ENCODE data around the gene WDR6. TPM values are rescaled to one million over a fixed set of nuclear protein-coding genes. Genes with fewer than 3 reads are reported as not detected.
"Not testable (repeated sequence)": the region's sequence is repeated elsewhere in the genome, so short reads cannot be mapped to it uniquely, and the experiment has no call there.

The WDR6 gene
- total RNA-seq, 1 donor from 2014 or later = 153 TPM

DNA sequence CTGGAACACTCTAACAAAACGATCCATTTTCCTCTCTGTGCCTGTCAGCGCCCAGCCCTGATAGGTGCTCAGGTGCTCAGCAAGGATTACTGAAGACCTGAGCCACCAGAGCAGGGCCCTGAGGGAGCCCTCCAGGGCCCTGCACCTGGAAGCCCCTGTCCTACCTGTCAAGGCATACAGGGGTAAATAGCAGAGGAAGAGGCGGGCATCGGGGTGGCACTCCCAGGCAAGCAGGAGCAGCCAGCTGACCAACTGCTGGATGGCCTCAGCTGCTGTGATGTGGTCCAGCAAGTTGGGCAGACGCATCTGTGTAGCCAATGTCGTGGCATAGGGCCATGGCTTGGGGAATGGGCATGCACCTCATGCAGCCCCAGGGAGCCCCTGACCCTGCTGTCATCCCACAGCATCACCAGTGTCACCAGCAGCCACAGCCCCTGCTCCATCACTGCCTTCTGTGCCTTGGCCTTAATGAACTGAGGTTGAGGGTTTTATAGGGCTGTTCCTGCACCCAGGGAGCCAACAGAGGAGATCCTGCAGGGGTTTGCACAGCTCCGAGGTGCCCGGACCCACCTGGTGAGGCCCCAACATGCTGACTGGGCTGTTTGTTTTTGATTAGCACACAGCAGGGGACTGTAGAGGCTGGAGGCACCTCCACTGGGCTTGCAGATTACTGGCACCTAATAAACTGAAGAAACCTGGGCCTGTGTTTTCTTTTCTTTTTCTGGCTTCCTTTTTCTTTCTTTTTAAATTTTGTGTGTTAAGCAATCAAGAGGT, 7.9 kb upstream of the WDR6 start:
- no peak overlapping the region for H3K4me3 Mint-ChIP-seq
- peaks cover 11% of the 10 kb centered on the region for H3K4me1 Mint-ChIP-seq
- no peak for DNase-seq
- H3K27me3 Mint-ChIP-seq = no peaks in the 10 kb centered on the region
- H3K9me3 Mint-ChIP-seq = no peaks in the 10 kb centered on the region
- peaks cover 15% of the 10 kb centered on the region for H3K36me3 Mint-ChIP-seq (ENCODE audit: low read depth)
- intact Hi-C loops (cut with micrococcal nuclease) = no loop called here
- no peak overlapping the region for H3K27ac Mint-ChIP-seq

DNA sequence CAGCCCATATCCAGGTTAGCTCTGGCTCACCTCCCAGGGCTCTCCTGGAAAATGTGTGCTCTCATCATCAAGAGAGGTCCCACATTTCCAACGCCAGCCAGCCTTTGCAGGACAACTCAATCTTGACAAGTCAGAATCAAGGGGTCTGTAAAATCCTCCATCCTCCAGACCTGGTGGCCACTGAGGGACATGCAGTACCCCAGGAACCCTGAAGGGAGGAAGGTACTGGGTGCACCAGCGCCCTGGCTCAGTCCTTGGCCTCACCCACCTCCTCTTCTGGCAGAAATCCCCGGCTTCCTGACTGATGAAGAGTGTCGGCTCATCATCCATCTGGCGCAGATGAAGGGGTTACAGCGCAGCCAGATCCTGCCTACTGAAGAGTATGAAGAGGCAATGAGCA, 6.0 kb upstream of the WDR6 start:
- Mint-ChIP-seq H3K36me3 (ENCODE audit: low read depth) (peaks cover 7% of the 10 kb centered on the region), H3K4me3 (no peak overlapping the region), H3K27me3 (no peaks in the 10 kb centered on the region), H3K4me1 (peaks cover 7% of the 10 kb centered on the region), H3K27ac (no peak overlapping the region), H3K9me3 (no peaks in the 10 kb centered on the region)
- intact Hi-C loops (cut with micrococcal nuclease) = no loop called here
- no peak for DNase-seq

DNA sequence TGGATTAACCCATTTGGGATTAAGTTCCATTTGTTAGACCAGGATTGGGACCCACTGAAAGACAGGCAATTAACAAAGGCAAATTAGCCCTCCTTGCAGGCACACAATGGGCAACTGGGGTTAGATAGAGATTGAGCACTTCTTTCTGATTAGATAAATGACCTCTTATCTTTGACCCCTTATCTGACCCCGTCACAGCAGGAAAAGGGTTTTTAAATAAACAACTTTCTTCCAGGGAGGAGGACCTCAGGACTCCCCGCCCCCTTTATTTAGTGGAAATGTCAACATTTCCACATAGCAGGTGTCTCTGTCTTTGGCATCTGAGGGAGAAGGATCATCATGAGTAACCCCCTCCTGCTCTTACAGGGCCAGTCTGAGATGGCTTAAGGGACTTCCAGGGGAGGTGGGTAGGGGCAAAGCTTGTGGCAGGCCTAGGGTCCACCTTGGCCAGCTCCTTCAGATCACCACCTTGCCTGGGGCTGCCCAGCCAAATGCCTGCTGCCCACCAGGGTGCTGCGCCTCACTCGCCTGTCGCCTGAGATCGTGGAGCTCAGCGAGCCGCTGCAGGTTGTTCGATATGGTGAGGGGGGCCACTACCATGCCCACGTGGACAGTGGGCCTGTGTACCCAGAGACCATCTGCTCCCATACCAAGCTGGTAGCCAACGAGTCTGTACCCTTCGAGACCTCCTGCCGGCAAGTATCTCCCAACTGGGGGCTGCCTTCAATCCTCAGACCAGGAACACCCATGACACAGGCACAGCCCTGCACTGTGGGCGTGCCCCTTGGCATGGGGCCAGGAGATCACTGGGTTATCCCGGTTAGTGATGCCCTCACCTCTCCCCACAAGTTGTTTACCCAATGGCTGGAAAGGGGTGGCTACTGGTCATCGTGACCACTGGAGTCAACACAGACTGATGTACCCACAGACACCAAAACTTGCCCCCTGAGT, 2.6 kb upstream of the WDR6 start:
- intact Hi-C loops (cut with micrococcal nuclease) = no loop called here
- H3K9me3 Mint-ChIP-seq = no peaks in the 10 kb centered on the region
- H3K36me3 Mint-ChIP-seq (ENCODE audit: low read depth) = peaks cover 7% of the 10 kb centered on the region

DNA sequence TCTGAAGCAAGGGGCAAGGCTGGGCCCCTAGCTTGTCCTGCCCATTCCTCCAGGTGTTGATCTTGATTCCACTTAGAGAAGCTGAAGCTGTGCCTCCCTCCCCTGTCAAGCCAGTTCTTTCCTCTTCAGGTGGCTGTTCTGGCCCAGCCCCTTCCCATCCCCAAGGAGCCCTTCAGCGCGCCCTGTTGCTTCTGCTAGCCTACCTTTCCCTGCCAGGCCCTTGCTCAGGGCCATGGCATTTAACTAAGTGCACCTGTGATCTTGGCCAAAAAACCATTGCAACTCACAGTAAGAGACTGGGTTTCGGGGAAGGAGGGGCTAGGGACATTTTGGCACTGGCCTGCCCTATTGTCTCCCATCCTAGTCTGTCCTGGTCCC, 1.9 kb upstream of the WDR6 start:
- intact Hi-C loops (cut with micrococcal nuclease) = no loop called here
- Mint-ChIP-seq H3K27me3 (no peaks in the 10 kb centered on the region), H3K9me3 (no peaks in the 10 kb centered on the region), H3K36me3 (ENCODE audit: low read depth) (peaks cover 7% of the 10 kb centered on the region), H3K4me1 (peaks cover 30% of the 10 kb centered on the region), H3K4me3 (no peak overlapping the region), H3K27ac (no peak overlapping the region)
- DNase-seq = no peak

More for the DNA sequence above, 2.6 kb upstream of the WDR6 start:
- no peak for DNase-seq
- Mint-ChIP-seq H3K27ac (no peak overlapping the region), H3K27me3 (no peaks in the 10 kb centered on the region), H3K4me3 (no peak overlapping the region), H3K4me1 (peaks cover 30% of the 10 kb centered on the region)

DNA sequence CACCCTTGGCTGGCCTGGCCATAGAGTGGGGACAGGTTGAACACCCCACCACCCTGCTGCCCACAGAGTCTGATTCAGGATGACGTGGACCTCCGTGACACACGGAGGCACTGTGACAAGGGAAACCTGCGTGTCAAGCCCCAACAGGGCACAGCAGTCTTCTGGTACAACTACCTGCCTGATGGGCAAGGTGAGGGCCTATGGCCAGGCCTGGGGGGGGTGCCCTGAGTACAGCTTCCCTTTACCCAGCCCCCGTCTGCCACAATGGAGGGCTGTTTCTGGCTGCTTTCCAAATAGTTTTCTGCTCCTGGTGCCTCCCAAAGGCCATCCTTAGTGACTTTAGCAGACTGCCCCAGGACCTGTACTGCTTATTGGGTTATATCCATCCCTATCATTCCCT, 1.2 kb upstream of the WDR6 start:
- Mint-ChIP-seq H3K27me3 (no peaks in the 10 kb centered on the region), H3K9me3 (no peaks in the 10 kb centered on the region), H3K36me3 (ENCODE audit: low read depth) (peaks cover 7% of the 10 kb centered on the region), H3K4me1 (peaks cover 30% of the 10 kb centered on the region), H3K27ac (peak overlapping the region; percentile 99), H3K4me3 (peak overlapping the region; percentile 94)
- no peak for DNase-seq
- intact Hi-C loops (cut with micrococcal nuclease) = no loop called here

DNA sequence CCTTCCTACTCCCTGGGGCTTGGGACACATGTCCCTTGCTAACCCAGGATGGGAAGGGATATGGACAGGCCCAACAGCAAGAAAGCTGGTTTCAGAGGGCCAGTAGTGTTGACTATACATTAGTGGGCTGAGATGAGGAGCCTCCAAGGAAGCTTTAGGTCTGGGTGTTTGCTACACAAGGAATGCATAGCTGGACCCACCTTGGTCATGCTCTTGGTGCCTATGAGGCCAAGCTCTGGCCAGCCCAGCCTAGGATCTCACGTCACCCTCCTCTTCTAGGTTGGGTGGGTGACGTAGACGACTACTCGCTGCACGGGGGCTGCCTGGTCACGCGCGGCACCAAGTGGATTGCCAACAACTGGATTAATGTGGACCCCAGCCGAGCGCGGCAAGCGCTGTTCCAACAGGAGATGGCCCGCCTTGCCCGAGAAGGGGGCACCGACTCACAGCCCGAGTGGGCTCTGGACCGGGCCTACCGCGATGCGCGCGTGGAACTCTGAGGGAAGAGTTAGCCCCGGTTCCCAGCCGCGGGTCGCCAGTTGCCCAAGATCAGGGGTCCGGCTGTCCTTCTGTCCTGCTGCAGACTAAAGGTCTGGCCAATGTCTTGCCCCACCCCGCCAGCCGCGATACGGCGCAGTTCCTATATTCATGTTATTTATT, 653 bp upstream of the WDR6 start:
- Mint-ChIP-seq H3K9me3 (no peaks in the 10 kb centered on the region), H3K36me3 (ENCODE audit: low read depth) (peaks cover 10% of the 10 kb centered on the region), H3K4me3 (peak overlapping the region; percentile 94), H3K27ac (peak overlapping the region; percentile 99), H3K27me3 (no peaks in the 10 kb centered on the region), H3K4me1 (peaks cover 30% of the 10 kb centered on the region)
- intact Hi-C loops (cut with micrococcal nuclease) = loop anchor here (1.0 kb wide), 3 partner anchors 12 to 88 kb away; partner anchors contain the start of genes DALRD3 and QRICH1
- no peak for DNase-seq

DNA sequence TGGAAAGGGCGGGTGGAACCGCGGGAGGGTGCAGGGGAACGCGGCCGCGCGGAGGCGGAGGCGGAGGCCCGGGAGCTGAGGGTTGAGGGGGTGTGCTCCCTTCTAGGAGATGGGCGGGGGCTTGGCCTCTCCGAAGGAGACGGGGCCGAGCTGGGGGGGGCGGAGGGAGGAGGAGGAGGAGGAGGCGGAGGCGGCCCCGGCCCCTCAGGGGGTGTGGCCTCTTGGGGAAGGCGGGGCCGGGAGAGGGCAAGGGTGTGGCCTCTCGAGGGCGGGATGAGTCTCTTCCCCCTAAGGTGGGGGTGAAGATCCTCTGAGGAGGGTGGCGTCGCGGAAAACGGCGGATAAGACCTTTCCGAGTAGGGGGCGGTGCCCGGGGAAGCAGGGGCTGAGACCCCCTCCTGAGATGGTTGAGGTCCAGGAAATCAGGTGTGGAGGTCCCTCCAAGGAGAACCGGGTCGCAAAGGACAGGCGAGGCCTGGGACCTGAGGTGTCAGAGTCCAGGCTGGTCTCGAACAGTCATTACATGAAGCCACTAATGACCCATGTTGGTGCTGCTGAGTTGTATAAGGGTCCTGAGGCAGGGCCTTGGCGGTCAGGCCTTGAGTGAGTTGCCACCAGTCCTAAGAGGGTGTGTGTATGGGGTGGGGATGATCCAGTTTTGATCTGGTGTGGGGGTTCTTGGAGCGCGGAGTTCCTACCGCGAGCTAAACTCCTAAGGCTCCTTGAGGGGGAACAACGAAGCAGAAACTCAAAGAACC, 759 bp downstream of the WDR6 start:
- intact Hi-C loops (cut with micrococcal nuclease) = loop anchor here (1.0 kb wide), 3 partner anchors 10 to 86 kb away; partner anchors contain the start of genes DALRD3 and QRICH1
- H3K4me1 Mint-ChIP-seq = peaks cover 23% of the 10 kb centered on the region
- H3K36me3 Mint-ChIP-seq (ENCODE audit: low read depth) = peaks cover 12% of the 10 kb centered on the region
- H3K27ac Mint-ChIP-seq = peak overlapping the region; percentile 99
- DNase-seq = peak; percentile 97
- no peaks in the 10 kb centered on the region for H3K27me3 Mint-ChIP-seq
- no peaks in the 10 kb centered on the region for H3K9me3 Mint-ChIP-seq
- H3K4me3 Mint-ChIP-seq = peak overlapping the region; percentile 94

DNA sequence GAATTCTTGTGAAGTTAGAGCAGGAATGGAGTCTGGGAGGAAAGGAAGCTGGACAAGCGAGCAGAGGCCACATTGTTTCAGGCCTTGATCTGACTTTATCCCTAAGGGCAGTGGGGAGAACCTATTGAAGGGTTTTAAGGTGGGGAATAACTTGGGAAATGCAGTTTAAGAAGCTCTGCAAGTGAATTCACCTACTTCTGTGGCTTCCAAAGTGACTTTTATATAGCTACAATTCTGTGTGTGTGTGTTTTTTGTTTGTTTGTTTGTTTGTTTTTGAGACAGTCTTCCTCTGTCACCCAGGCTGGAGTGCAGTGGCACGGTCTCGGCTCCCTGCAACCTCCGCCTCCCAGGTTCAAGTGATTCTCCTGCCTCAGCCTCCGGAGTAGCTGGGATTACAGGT, 1.4 kb downstream of the WDR6 start:
- not testable (repeated sequence) for H3K27me3 Mint-ChIP-seq

DNA sequence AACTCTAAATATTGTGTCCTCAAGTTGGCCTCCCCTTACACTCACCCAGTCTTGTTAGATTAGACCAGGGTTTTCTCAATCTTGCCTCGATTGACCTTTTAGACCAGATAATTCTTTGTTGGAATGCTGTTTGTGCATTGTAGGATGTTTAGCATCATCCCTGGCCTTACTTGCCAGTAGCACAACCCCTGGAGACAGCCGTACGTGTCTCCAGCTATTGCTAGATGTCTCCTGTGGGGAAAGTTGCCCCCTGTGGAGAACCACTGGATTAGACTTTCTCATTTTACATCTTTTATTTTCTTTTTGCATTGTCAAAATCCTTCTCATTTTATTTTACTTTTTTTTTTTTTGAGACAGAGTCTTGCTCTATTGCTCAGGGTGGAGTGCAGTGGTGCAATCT, 2.2 kb downstream of the WDR6 start:
- H3K27ac Mint-ChIP-seq = no peak overlapping the region
- DNase-seq = no peak
- no peaks in the 10 kb centered on the region for H3K27me3 Mint-ChIP-seq
- H3K4me3 Mint-ChIP-seq = peak overlapping the region; percentile 15
- no peaks in the 10 kb centered on the region for H3K9me3 Mint-ChIP-seq
- peaks cover 16% of the 10 kb centered on the region for H3K36me3 Mint-ChIP-seq (ENCODE audit: low read depth)
- intact Hi-C loops (cut with micrococcal nuclease) = no loop called here
- peaks cover 23% of the 10 kb centered on the region for H3K4me1 Mint-ChIP-seq

More for the DNA sequence above, 1.4 kb downstream of the WDR6 start:
- H3K9me3 Mint-ChIP-seq; DNase-seq; intact Hi-C loops (cut with micrococcal nuclease): not testable (repeated sequence)
- peaks cover 12% of the 10 kb centered on the region for H3K36me3 Mint-ChIP-seq (ENCODE audit: low read depth)
- H3K4me3 Mint-ChIP-seq = peak overlapping the region; percentile 94
- peak overlapping the region; percentile 99 for H3K27ac Mint-ChIP-seq
- peaks cover 23% of the 10 kb centered on the region for H3K4me1 Mint-ChIP-seq

DNA sequence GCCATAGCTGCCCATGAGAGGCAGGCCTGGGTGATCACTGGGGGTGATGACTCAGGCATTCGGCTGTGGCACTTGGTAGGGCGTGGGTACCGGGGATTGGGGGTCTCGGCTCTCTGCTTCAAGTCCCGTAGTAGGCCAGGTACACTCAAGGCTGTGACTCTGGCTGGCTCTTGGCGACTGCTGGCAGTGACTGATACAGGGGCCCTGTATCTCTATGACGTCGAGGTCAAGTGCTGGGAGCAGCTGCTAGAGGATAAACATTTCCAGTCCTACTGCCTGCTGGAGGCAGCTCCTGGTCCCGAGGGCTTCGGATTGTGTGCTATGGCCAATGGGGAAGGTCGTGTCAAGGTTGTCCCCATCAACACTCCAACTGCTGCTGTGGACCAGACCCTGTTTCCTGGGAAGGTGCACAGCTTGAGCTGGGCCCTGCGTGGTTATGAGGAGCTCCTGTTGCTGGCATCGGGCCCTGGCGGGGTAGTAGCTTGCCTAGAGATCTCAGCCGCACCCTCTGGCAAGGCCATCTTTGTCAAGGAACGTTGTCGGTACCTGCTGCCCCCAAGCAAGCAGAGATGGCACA, 5.3 kb downstream of the WDR6 start:
- Mint-ChIP-seq H3K36me3 (ENCODE audit: low read depth) (peaks cover 38% of the 10 kb centered on the region), H3K4me3 (no peak overlapping the region), H3K27ac (no peak overlapping the region), H3K4me1 (peaks cover 19% of the 10 kb centered on the region), H3K9me3 (no peaks in the 10 kb centered on the region), H3K27me3 (no peaks in the 10 kb centered on the region)
- DNase-seq = no peak
- intact Hi-C loops (cut with micrococcal nuclease) = no loop called here

DNA sequence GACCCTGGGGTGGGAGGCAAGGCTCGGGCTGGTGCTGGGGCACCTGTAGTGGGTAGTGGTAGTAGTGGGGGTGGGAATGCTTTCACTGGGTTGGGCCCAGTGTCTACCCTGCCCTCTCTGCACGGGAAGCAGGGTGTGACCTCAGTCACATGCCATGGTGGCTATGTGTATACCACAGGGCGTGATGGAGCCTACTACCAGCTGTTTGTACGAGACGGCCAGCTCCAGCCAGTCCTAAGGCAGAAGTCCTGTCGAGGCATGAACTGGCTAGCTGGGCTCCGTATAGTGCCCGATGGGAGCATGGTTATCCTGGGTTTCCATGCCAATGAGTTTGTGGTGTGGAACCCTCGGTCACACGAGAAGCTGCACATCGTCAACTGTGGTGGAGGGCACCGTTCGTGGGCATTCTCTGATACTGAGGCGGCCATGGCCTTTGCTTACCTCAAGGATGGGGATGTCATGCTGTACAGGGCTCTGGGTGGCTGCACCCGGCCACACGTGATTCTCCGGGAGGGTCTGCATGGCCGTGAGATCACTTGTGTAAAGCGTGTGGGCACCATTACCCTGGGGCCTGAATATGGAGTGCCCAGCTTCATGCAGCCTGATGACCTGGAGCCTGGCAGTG, 6.0 kb downstream of the WDR6 start:
- no peak for DNase-seq
- Mint-ChIP-seq H3K9me3 (no peaks in the 10 kb centered on the region), H3K27me3 (no peaks in the 10 kb centered on the region), H3K27ac (no peak overlapping the region), H3K36me3 (ENCODE audit: low read depth) (peaks cover 38% of the 10 kb centered on the region), H3K4me3 (no peak overlapping the region), H3K4me1 (peaks cover 16% of the 10 kb centered on the region)
- intact Hi-C loops (cut with micrococcal nuclease) = no loop called here

DNA sequence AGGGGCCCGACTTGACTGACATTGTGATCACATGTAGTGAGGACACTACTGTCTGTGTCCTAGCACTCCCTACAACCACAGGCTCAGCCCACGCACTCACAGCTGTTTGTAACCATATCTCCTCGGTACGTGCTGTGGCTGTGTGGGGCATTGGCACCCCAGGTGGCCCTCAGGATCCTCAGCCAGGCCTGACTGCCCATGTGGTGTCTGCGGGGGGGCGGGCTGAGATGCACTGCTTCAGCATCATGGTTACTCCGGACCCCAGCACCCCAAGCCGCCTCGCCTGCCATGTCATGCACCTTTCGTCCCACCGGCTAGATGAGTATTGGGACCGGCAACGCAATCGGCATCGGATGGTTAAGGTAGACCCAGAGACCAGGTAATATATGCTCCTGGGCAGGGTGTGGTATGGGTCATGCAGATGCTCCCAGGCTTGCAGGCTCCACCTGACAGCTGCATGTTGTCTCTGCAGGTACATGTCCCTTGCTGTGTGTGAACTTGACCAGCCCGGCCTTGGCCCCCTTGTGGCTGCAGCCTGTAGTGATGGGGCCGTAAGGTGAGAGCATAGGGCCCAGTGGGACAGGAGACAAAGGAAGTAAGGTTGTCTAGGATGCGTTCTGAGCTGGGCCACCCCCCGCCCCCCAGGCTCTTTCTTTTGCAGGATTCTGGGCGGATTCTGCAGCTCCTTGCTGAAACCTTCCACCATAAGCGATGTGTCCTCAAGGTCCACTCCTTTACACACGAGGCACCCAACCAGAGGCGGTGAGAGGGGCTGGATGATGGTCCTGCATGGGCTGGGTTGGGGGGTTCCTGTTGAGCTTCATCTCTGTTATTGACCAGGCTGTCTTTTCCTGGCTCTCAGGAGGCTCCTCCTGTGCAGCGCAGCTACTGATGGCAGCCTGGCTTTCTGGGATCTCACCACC, 6.8 kb downstream of the WDR6 start:
- Mint-ChIP-seq H3K27me3 (no peaks in the 10 kb centered on the region), H3K36me3 (ENCODE audit: low read depth) (peaks cover 38% of the 10 kb centered on the region), H3K27ac (no peak overlapping the region), H3K4me3 (no peak overlapping the region), H3K4me1 (peaks cover 16% of the 10 kb centered on the region), H3K9me3 (no peaks in the 10 kb centered on the region)
- peak; percentile 86 for DNase-seq
- intact Hi-C loops (cut with micrococcal nuclease) = no loop called here
